SIG-M5 (cell line): Measurements from ENCODE around the gene NOP14.
"Not testable (repeated sequence)": the region's sequence is repeated elsewhere in the genome, so short reads cannot be mapped to it uniquely, and the experiment has no call there.

ENCODE experiments used
- DNase-seq: peaks from one replicate; lab custom pipeline; 2025; lab: John Stamatoyannopoulos, UW

The NOP14 gene

GRCh38 chr4:2963175-2963965, at the start of gene NOP14, which contains the start of gene GRK4:
Gene NOP14 (minus strand): TSS chr4:2963406. CDS start chr4:2963319, 87 bp downstream.
Gene GRK4 (plus strand): TSS chr4:2963571. CDS start chr4:2964071, 500 bp downstream.
- DNase-seq = peak; percentile 71

- no peak for DNase-seq
Measured at GRCh38 chr4:3011456-3012220, 48.4 kb upstream of the NOP14 start.

- DNase-seq = no peak
Measured at GRCh38 chr4:3010998-3011397, 47.8 kb upstream of the NOP14 start.

GRCh38 chr4:3010577-3010976, 47.4 kb upstream of the NOP14 start:
- no peak for DNase-seq

- DNase-seq = no peak
Measured at GRCh38 chr4:3009422-3009821, 46.2 kb upstream of the NOP14 start.

GRCh38 chr4:3007724-3008123, 44.5 kb upstream of the NOP14 start:
- no peak for DNase-seq

DNA sequence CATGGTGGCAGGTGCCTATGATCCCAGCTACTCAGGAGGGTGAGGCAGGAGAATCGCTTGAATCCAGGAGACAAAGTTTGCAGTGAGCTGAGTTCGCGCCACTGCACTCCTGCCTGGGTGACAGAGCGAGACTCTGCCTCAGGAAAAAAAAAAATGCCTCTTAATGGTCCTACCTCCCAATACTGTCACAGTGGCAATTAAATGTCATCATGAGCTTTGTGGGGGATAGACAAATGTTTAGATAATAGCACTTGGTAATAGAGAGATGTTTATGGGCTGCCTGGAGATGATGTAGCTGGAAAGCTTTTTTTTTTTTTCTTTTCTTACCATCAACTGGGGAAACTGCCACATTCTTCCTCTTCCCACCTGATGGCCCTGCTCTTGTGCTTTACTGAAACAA, 33.2 kb upstream of the NOP14 start:
- DNase-seq = no peak

DNA sequence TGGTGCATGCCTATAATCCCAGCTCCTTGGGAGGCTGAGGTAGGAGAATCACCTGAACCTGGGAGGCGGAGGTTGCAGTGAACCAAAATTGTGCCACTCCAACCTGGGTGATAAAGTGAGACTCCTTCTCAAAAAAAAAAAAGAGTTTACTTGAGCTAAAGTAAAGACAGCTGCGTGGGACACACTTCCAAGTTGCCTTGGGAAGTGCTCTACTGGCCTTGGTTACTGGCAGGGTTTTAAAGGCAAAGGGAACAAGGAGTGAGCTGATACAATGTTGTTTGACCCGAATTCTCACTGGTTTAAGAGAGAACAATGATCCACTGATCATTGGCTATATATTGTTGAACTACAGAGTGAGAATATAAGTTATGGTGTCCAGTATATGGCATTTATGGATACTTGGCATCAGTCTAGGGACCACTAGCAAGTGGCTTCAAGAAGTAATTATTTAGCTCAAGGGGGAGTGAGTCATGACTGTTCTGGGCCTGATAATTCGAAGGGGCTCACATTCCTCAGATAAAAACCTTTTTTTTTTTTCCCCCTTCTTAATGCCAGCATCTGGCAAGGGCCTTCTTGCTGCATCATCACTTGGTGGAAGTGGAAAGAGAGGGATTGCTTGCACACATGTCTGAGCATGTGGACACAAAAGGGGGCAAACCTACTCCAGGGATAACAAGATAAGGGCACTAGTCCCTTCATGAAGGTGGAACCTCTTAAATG, 32.5 kb upstream of the NOP14 start:
- DNase-seq = no peak

GRCh38 chr4:2994917-2995316, 31.7 kb upstream of the NOP14 start:
- no peak for DNase-seq

- DNase-seq = no peak
Measured at GRCh38 chr4:2991243-2991642, 28.0 kb upstream of the NOP14 start.

DNA sequence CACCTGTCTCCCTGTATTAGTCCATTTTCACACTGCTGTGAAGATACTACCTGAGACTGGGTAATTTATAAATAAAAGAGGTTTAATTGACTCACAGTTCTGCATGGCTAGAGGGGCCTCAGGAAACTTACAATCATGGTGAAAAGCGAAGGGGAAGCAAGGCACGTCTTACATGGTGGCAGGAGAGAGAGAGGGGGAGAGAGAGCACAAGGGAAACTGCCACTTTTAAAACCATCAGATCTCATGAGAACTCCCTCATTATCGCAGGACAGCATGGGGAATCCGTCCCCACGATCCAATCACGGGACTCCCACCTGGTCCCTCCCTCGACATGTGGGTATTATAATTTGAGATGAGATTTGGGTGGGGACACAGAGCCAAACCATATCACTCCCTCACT, 20.5 kb upstream of the NOP14 start:
- DNase-seq = not testable (repeated sequence)

GRCh38 chr4:2982012-2982411, 18.8 kb upstream of the NOP14 start:
- no peak for DNase-seq

- DNase-seq = no peak
Measured at GRCh38 chr4:2981256-2981819, 18.1 kb upstream of the NOP14 start.

DNA sequence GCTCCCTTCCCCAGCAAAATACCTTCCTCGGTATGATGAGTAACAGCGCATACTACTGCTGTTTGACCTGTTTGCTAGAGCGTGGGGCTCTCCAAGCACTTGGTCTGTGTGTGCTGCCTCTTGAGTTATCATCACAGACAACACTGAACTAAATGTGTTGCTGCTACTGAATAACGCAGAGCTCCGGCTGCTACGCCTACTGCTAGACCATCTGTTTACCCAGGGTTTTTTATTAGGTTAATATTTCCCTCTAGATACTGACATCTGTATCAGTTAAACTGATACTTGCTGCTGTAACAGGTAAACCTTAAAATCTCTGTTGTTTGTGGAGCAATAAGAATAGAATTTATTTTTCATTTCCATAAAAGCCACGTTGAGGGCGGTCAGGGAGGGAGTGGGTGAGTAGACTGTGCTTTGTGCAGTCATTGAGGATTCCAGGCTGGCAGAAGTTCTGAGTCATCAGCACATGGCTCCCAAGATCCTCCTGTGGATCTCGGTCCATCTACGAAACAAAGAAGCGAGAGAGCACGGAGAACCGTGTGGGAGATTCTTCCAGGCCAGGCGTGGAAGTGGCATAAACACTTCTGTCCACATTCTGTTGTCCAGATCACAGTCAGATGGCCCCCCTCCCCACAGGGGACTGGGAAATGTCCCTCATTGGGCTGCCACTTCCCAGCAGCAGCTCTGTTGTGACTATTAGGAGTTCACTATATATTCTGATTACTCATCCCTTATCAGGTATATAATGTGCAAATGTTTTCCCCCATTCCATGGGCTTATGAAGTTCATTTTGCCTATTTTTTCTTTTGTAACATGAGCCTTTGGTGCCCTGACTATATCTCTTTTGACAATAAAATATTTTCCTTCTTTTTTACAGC, 14.2 kb upstream of the NOP14 start:
- DNase-seq = no peak

- no peak for DNase-seq
Measured at GRCh38 chr4:2971275-2971674, 8.1 kb upstream of the NOP14 start.

- no peak for DNase-seq
Measured at GRCh38 chr4:2968381-2968780, 5.2 kb upstream of the NOP14 start.

DNA sequence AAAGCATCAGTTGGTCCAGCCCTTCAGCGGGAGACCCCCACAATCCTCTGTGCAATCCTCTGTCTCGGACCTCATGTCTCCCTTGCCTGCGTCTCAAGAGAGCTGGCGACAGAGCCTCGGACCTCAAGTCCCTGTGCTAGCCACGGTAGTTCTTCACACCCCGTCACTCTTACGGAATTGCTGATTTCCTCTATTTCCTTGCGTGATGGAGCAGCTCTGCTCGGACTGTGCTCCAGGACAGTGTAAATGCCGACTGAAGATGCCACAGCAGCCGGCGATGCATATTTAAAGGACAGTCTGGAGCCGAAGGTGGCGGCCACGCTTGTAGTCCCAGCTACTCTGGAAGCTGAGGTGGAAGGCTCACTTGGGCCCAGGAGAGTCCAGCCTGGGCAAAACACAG, 2.1 kb upstream of the NOP14 start:
- no peak for DNase-seq

DNA sequence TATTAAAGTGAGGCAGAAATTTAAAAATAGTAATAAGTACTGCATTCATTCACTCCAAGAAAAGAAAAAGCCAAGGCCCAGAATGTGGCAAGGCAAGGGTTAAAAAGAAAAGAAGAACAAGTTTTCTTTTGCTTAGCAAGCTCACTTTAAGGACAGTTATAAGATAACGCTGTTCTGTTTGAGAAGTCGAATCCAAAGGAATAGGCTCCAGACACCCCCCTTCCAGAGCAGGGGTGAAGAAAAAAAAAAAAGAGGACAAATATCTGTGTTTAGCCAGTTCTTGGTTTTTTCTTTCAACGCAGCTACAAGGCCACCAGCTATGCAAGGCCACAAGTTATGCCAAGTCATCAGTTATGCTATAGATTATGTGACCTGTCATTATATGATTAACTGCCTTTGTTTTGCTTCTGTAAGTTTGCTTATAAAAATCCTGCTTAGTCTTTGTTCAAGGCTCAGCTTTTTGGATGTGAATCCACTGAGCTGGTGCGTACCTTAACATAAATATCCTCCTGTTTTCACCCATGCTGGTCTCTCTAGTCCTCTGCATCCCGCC, 1.6 kb upstream of the NOP14 start:
- no peak for DNase-seq

DNA sequence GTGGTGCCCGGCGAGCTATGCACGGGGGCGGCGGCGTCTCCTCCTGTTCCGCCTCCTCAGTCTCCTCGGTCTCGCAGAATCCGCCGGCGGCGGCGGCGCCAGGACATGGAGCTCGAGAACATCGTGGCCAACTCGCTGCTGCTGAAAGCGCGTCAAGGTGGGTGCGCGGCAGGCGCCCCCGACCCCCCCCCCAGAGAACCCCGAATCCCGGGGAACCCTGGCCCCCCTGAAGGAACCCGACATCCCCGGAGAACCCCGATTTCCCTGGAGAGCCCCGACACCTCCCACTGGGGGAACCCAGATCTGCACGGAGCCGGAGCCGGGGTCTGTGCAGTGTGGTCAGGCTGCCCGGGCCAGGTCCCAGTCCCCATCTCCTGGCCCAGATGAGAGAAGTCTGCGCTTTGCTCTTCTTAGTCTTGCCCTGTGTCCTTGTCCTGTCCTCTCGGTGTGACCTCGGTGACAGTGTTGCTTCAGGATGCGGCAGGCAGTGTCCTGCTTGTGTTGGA, 813 bp upstream of the NOP14 start:
- DNase-seq = no peak

DNA sequence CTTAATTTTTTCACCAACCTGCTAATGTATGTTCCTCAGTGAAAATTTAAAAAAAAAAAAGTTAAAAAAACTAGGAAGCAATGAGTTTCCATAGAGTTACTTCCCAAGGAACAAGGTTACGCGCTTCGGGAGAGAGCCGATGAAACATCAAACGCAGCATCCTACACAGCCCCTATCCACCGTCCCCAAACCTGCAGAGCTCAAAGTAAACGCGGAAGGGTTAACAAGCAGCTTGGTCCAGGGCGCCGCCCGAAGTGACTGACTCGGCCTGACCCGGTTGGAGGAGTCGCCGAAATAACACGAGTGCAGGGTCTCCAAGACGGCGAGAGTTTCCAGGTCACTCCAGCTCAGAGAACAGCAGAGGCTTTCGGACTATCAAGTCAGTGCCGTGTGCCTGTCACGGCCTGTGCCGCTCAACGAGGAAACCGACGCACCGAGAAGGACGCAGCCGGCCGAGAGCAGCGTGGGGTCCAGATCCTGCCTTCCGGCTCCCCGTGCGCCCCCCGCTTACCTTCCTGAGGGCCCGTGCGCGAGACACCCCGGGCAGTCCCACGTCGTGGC, 512 bp downstream of the NOP14 start:
- DNase-seq = no peak
